ENCODE data around the gene RBMS1.

Gene RBMS1

GRCh38 chr2:160287476-160287875 lies 206.1 kb downstream of the RBMS1 start:
- no peak overlapping the region for H3K4me3 ChIP-seq (replicated peaks; ENCODE audit: low read depth, low read length)
- DNase-seq (ENCODE audit: extremely low read depth, low read depth), result no peak
- no peak for TF ChIP-seq CTCF (IDR thresholded peaks at IDR 0.05; ENCODE audit: low read depth, low read length, missing control alignments)

- DNase-seq (ENCODE audit: extremely low read depth, low read depth), result no peak
- TF ChIP-seq CTCF (IDR thresholded peaks at IDR 0.05; ENCODE audit: low read depth, low read length, missing control alignments), result no peak
- H3K4me3 ChIP-seq (replicated peaks; ENCODE audit: low read depth, low read length), result no peak overlapping the region
Measured at GRCh38 chr2:160286551-160286950, 207.1 kb downstream of the RBMS1 start.

GRCh38 chr2:160283675-160284074 lies 209.9 kb downstream of the RBMS1 start:
- TF ChIP-seq CTCF (IDR thresholded peaks at IDR 0.05; ENCODE audit: low read depth, low read length, missing control alignments), result no peak
- no peak overlapping the region for H3K4me3 ChIP-seq (replicated peaks; ENCODE audit: low read depth, low read length)
- DNase-seq (ENCODE audit: extremely low read depth, low read depth), result no peak

GRCh38 chr2:160282063-160282580 lies 211.5 kb downstream of the RBMS1 start:
- DNase-seq (ENCODE audit: extremely low read depth, low read depth), result no peak
- TF ChIP-seq CTCF (IDR thresholded peaks at IDR 0.05; ENCODE audit: low read depth, low read length, missing control alignments), result no peak

GRCh38 chr2:160281213-160281612 lies 212.4 kb downstream of the RBMS1 start:
- no peak overlapping the region for H3K4me3 ChIP-seq (replicated peaks; ENCODE audit: low read depth, low read length)
- no peak for TF ChIP-seq CTCF (IDR thresholded peaks at IDR 0.05; ENCODE audit: low read depth, low read length, missing control alignments)
- DNase-seq (ENCODE audit: extremely low read depth, low read depth), result no peak

More at GRCh38 chr2:160282063-160282580, 211.5 kb downstream of the RBMS1 start:
- H3K4me3 ChIP-seq (replicated peaks; ENCODE audit: low read depth, low read length), result no peak overlapping the region

- no peak overlapping the region for H3K4me3 ChIP-seq (replicated peaks; ENCODE audit: low read depth, low read length)
- no peak for DNase-seq (ENCODE audit: extremely low read depth, low read depth)
- no peak for TF ChIP-seq CTCF (IDR thresholded peaks at IDR 0.05; ENCODE audit: low read depth, low read length, missing control alignments)
Measured at GRCh38 chr2:160279813-160280465, 213.7 kb downstream of the RBMS1 start.

GRCh38 chr2:160278879-160279177 lies 214.8 kb downstream of the RBMS1 start:
- no peak overlapping the region for H3K4me3 ChIP-seq (replicated peaks; ENCODE audit: low read depth, low read length)
- peak; percentile 55 for TF ChIP-seq CTCF (IDR thresholded peaks at IDR 0.05; ENCODE audit: low read depth, low read length, missing control alignments)
- DNase-seq (ENCODE audit: extremely low read depth, low read depth), result no peak

Data from HFF-Myc (cell line).